Caco-2 (cell line): ENCODE results near the gene ERI3. TPM values are rescaled to one million over a fixed set of nuclear protein-coding genes. Genes with fewer than 3 reads are reported as not detected.

Experiments
- BruUV-seq: library from RNA; stranded (reverse); fragments of 400-500 nt; replicated peaks from 2 replicates; lab custom pipeline; 2021; lab: Mats Ljungman, UMichigan
- CTCF ChIA-PET: fragments of 300-600 bp; sonication (Branson Sonifier 250); formaldehyde crosslinking; loops from one replicate; lab custom pipeline; 2022; ENCODE audit warnings: antibody characterized with exemption; lab: Charles Lee
- POLR2A ChIA-PET: fragments of 300-600 bp; sonication (Branson Sonifier 250); formaldehyde crosslinking; loops from one replicate; lab custom pipeline; 2022; ENCODE audit warnings: antibody characterized with exemption; lab: Charles Lee
- DNase-seq, 2 experiments: peaks; one replicate each; pipeline versions ENCODE4 v3.0.0 to v3.0.0-alpha.2; 2020 to 2022
- H3K27me3 ChIP-seq: replicated peaks from 2 replicates; pipeline ENCODE4 v1.6.0; 2011; ENCODE audit warnings: low read length; ENCODE audit not compliant: control insufficient read depth, insufficient read depth
- H3K36me3 ChIP-seq: 2 replicates; pipeline ENCODE4 v1.5.1; 2011; ENCODE audit warnings: low read length; ENCODE audit not compliant: control insufficient read depth, insufficient read depth
- H3K4me1 ChIP-seq: fragments of 250-450 bp; sonication (Bioruptor Pico); 2 replicates; pipeline ENCODE4 v1.5.1; 2020; ENCODE audit warnings: mild to moderate bottlenecking
- H3K4me3 ChIP-seq: 2 replicates; pipeline ENCODE4 v1.5.1; 2011; ENCODE audit warnings: low read depth, mild to moderate bottlenecking, control low read depth, low read length
- H3K9me3 ChIP-seq: fragments of 250-450 bp; sonication (Bioruptor Pico); 2 replicates; pipeline ENCODE4 v1.5.1; 2020; ENCODE audit warnings: mild to moderate bottlenecking, moderate library complexity
- H3K27ac Mint-ChIP-seq: one replicate; pipeline ENCODE4 v1.8.0; 2022; ENCODE audit warnings: mixed read lengths; ENCODE audit not compliant: unreplicated experiment
- H3K27me3 Mint-ChIP-seq: one replicate; pipeline ENCODE4 v1.8.0; 2022; ENCODE audit warnings: mixed read lengths; ENCODE audit not compliant: insufficient read depth, unreplicated experiment
- H3K36me3 Mint-ChIP-seq: one replicate; pipeline ENCODE4 v1.8.0; 2022; ENCODE audit warnings: mild to moderate bottlenecking, mixed read lengths; ENCODE audit not compliant: insufficient read depth, unreplicated experiment
- H3K4me1 Mint-ChIP-seq: one replicate; pipeline ENCODE4 v1.8.0; 2022; ENCODE audit warnings: low read depth, mixed read lengths; ENCODE audit not compliant: unreplicated experiment
- H3K4me3 Mint-ChIP-seq: one replicate; pipeline ENCODE4 v1.8.0; 2022; ENCODE audit warnings: mild to moderate bottlenecking, moderate library complexity, mixed read lengths; ENCODE audit not compliant: unreplicated experiment
- H3K9me3 Mint-ChIP-seq: one replicate; pipeline ENCODE4 v1.8.0; 2022; ENCODE audit warnings: mixed read lengths; ENCODE audit not compliant: unreplicated experiment
- CTCF ChIP-seq, 2 experiments: fragments of 200-600 bp in 1 of 2; IDR thresholded peaks; 1 replicate in 1 of 2; 2 replicates in 1 of 2; pipeline versions ENCODE4 v1.5.1 to v1.8.0; 2011 to 2022; ENCODE audit warnings: antibody characterized with exemption in 1 of 2, control low read depth in 1 of 2, inconsistent platforms in 1 of 2, low read depth in 1 of 2, low read length in 1 of 2, mild to moderate bottlenecking in 1 of 2, moderate library complexity in 1 of 2; ENCODE audit not compliant: insufficient read depth in 1 of 2, severe bottlenecking in 1 of 2, unreplicated experiment in 1 of 2
- intact Hi-C: fragments of 100-400 bp; cut with micrococcal nuclease; formaldehyde crosslinking; loops from one replicate; pipeline ENCODE4 v1.10.0; 2022; ENCODE audit not compliant: unreplicated experiment
- total RNA-seq: library from RNA; stranded (reverse); gene quantifications from 2 replicates; pipeline ENCODE4 v1.2.3, GENCODE V29; 2022

The ERI3 gene
- total RNA-seq, 1 experiment from 2014 or later = 38.2 TPM

DNA sequence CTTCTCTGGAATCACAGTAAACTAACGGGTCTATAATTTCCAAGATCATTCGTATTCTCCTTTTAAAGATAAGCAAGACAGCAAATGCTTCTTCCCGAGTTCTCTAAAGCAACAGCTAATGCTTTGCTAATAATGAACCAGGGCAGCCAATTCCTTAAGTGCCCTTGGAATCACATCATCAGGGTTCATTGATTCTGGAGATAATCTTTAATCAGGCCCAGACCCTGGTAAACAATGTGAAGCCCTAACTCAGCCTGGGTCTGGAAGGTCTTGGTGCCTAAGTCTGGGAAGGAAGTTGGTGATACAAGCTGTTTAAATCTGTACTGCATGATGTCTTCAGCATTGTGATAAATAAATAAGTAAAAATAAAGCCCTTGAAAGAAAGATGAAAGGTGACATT is 18.4 kb downstream of the ERI3 start:
- TF ChIP-seq CTCF (IDR thresholded peaks at IDR 0.05; ENCODE audit: insufficient read depth in 1 of 2, low read depth in 1 of 2, low read length in 1 of 2, severe bottlenecking in 1 of 2, unreplicated experiment in 1 of 2) = no peak
- Histone ChIP-seq H3K27me3 (no peaks in the 10 kb centered on the region), H3K36me3 (no peaks in the 10 kb centered on the region), H3K4me1 (peaks cover 18% of the 10 kb centered on the region), H3K4me3 (no peak overlapping the region), H3K9me3 (no peaks in the 10 kb centered on the region)
- no peak for DNase-seq
- ChIA-PET CTCF (interaction anchor here (0.6 to 1.7 kb wide), 2 partner anchors 12 to 119 kb away, joined by 3 to 4 read pairs; no protein-coding TSS in a partner anchor), POLR2A (no interaction called here)
- no peaks in the 10 kb centered on the region for H3K9me3 Mint-ChIP-seq
- H3K4me3 Mint-ChIP-seq = no peak overlapping the region
- H3K4me1 Mint-ChIP-seq = peaks cover 23% of the 10 kb centered on the region
- intact Hi-C loops = no loop called here
- H3K36me3 Mint-ChIP-seq = peaks cover 7% of the 10 kb centered on the region
- no peaks in the 10 kb centered on the region for H3K27me3 Mint-ChIP-seq
- H3K27ac Mint-ChIP-seq = no peak overlapping the region
- no TSS peak for BruUV-seq

GRCh38 chr1:44334968-44335367 is 20.1 kb downstream of the ERI3 start:
- Histone ChIP-seq H3K36me3 (no peaks in the 10 kb centered on the region), H3K9me3 (no peaks in the 10 kb centered on the region), H3K4me1 (peaks cover 18% of the 10 kb centered on the region), H3K27me3 (no peaks in the 10 kb centered on the region), H3K4me3 (no peak overlapping the region)
- ChIA-PET POLR2A (no interaction called here), CTCF (no interaction called here)
- intact Hi-C loops = no loop called here
- DNase-seq = no peak
- Mint-ChIP-seq H3K36me3 (peaks cover 13% of the 10 kb centered on the region), H3K9me3 (no peaks in the 10 kb centered on the region), H3K27me3 (no peaks in the 10 kb centered on the region), H3K27ac (no peak overlapping the region), H3K4me3 (no peak overlapping the region), H3K4me1 (peaks cover 17% of the 10 kb centered on the region)
- no TSS peak for BruUV-seq
- no peak for TF ChIP-seq CTCF (IDR thresholded peaks at IDR 0.05; ENCODE audit: insufficient read depth in 1 of 2, low read depth in 1 of 2, low read length in 1 of 2, severe bottlenecking in 1 of 2, unreplicated experiment in 1 of 2)

DNA sequence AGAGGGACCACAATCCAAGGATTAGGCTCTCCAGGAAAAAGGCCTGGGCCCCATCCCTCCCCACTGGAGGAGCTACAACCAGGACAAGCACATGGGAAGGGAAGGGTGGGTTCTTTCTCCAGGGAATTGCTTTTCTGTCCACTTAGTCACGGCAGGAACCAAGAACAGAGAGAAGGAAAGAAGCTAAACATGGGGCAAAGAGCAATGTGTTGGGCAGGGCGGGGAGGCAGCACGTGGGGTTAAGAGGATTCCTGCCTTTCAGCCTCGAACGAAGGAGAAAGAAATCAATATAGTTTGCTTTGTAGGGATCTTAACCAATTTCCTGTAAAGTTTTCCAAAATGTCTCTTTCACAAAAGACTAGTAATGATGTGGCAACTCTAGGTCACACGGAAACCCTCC is 21.7 kb downstream of the ERI3 start:
- Mint-ChIP-seq H3K36me3 (peaks cover 9% of the 10 kb centered on the region), H3K27ac (no peak overlapping the region), H3K27me3 (no peaks in the 10 kb centered on the region), H3K9me3 (no peaks in the 10 kb centered on the region), H3K4me1 (peaks cover 21% of the 10 kb centered on the region), H3K4me3 (no peak overlapping the region)
- ChIA-PET POLR2A (no interaction called here), CTCF (no interaction called here)
- intact Hi-C loops = no loop called here
- H3K36me3 ChIP-seq = no peaks in the 10 kb centered on the region
- H3K9me3 ChIP-seq = no peaks in the 10 kb centered on the region
- H3K27me3 ChIP-seq = no peaks in the 10 kb centered on the region
- no TSS peak for BruUV-seq
- H3K4me1 ChIP-seq = peaks cover 13% of the 10 kb centered on the region
- TF ChIP-seq CTCF (IDR thresholded peaks at IDR 0.05; ENCODE audit: insufficient read depth in 1 of 2, low read depth in 1 of 2, low read length in 1 of 2, severe bottlenecking in 1 of 2, unreplicated experiment in 1 of 2) = no peak
- no peak overlapping the region for H3K4me3 ChIP-seq
- DNase-seq = no peak
